GM10847 (cell line): ENCODE data around the gene CDH13.

Experiments used
- POLR2A ChIP-seq: IDR thresholded peaks from 2 replicates; pipeline ENCODE4 v1.6.1; 2011; ENCODE audit not compliant: insufficient read length; ENCODE audit errors: extremely low read depth

CDH13 gene

GRCh38 chr16:82954224-82954929 lies 327.6 kb downstream of the CDH13 start:
- TF ChIP-seq POLR2A: no peak

- TF ChIP-seq POLR2A: no peak
These were observed 329.1 kb downstream of the CDH13 start for GRCh38 chr16:82955741-82956348.

GRCh38 chr16:82957212-82957611 lies 330.4 kb downstream of the CDH13 start:
- TF ChIP-seq POLR2A: no peak

DNA sequence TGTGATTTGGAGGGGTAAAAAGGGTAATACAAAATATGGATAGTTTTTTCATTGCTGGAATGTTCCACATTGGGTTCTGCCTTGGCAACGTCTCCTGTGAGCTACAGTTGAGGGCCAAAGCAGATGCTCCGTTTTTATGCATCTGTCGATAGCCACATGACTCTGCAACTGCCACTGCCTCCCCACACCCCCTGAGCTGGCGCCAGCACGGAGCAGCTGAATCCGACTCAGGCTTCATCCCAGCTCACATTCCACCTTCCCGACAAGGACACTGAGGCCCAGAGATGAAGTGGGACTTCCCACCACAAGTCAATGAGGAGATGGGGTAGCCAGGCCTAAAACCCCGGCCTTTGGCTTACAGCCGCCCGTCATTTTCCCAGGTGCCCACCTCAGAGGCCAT lies 334.1 kb downstream of the CDH13 start:
- no peak for TF ChIP-seq POLR2A

DNA sequence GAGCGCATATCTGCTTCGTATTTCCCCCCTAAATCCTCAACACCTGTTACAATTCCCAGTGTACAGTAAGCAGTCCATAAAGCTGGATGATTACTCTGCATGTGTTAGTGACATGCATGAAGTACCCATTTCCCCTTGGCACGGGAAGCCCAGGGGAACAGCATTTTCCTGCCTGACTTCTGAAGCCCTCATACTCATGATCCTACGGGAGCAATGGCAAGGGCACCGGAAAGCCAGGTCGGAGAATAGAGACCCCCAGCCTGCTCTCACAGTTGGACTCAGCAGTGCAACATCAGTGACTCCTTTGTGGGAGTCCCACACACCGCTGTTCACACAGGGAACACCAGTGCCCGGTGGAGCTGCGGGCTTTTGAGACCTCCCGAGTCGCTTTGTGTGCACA lies 336.9 kb downstream of the CDH13 start:
- no peak for TF ChIP-seq POLR2A

DNA sequence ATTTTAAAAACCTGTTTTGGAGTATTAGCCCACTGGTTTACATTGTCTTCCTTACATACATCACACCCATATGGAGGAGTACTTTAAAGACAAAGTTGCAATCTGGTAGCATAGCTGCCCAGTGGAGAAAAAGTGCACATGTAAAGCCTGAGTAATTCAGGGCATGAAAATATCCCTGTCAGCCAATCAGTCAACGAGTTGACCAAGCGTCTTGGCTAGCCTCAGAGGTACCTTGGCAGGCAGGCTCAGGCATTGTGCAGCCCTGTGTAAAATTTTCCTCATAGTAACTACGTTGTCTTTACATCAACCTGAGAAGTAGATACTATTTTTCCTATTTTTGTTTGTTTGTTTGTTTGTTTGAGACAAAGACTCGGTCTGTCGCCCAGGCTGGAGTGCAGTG lies 339.0 kb downstream of the CDH13 start:
- no peak for TF ChIP-seq POLR2A

- TF ChIP-seq POLR2A: no peak
These were observed 340.7 kb downstream of the CDH13 start for GRCh38 chr16:82967424-82967823.

DNA sequence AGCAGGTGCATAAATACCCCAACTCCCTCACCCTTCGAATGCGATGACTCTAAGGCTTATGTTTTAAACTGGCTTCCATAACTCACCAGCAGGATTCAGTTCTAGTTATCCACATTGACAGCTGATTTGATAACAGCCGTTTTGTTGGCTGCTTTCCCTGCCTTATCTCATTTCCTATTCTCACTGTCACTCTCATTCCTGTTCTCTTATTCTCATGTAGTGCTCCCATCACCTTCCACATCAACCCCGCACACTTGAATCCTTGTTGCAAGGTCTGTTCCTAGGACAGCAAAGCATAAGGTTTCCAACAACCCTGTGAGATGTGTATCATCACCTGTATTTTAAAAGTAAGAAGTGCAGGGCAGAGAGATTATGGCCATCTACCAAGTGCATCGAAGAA lies 344.4 kb downstream of the CDH13 start:
- TF ChIP-seq POLR2A: no peak

GRCh38 chr16:82972331-82972919 lies 345.7 kb downstream of the CDH13 start:
- TF ChIP-seq POLR2A: no peak

- no peak for TF ChIP-seq POLR2A
These were observed 352.8 kb downstream of the CDH13 start for GRCh38 chr16:82979406-82980111.

DNA sequence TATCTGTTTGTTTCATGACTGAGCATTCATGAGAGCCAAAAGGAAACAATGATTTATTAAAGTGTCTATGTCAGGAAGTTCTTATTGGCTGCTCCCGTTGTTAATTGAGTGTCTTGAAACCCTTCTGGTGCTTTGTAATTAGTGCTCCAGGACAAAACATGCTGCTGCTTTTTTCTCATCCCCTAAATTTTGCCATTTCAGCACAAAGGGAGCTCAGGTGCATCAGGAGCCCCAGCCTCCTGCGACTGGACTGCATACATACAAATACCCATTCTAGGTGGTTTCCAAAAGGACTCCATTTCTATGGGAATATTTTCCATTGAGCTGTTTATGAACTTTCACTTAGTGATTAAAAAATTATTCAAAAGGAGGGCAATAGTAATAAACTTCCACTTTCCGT lies 354.0 kb downstream of the CDH13 start:
- no peak for TF ChIP-seq POLR2A

GRCh38 chr16:82987767-82988166 lies 361.0 kb downstream of the CDH13 start:
- TF ChIP-seq POLR2A: no peak

GRCh38 chr16:82990155-82990554 lies 363.4 kb downstream of the CDH13 start:
- TF ChIP-seq POLR2A: no peak

DNA sequence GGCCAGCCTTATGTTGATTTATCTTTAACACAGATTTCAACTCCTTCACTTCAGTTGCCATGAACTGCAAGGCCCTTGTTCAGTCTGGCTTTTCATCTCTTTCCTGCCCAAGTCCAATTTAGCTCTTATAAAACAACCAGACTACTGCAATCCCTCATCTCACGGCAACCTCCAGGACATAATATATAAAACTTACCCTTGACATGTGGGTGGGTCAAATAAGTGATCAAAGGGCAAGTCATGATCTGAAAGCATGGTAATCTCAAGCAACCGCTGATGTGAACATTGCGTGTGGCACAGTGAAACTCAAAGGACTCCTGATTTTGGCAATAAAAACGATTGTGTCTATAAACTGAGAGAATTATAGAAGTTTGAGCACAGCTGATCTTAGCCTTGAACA lies 364.6 kb downstream of the CDH13 start:
- TF ChIP-seq POLR2A: no peak

DNA sequence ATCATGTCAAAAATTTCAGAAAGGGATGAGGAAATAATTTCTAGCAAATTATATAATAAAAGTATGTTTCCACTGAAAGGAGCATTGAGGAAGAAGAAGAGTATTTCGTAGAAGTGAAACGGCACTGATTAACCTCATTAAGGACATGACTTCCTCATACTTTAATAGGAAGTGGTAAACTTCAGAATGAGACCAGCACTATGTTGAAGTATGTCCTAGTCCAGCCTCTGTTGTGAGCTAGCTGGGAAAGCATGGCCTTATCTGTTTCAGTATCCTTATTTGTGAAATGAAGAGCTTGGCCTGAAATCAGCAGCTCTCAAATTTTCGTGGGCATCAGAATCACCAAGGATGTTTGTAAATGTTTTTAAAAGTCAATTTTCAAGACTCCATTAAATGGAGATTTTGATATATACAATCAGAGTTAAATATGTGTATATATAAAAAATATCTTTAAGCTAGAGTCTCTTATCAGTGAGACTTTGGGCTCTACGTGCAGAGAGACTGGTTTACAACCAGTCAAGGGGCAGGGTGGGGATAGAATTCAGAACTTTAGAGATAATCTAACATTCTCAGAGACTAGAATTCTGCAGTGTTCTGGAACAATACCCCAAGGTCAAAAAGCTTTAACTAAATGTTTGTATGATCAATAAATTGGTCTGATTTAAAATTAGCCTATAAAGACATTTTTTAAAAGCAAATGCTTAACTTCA lies 365.4 kb downstream of the CDH13 start:
- no peak for TF ChIP-seq POLR2A
